MV-4-11 (cell line): ENCODE results near the gene BTG3.

ENCODE experiments used
- DNase-seq: peaks from one replicate; lab custom pipeline; 2025; lab: John Stamatoyannopoulos, UW

BTG3 gene, protein sequence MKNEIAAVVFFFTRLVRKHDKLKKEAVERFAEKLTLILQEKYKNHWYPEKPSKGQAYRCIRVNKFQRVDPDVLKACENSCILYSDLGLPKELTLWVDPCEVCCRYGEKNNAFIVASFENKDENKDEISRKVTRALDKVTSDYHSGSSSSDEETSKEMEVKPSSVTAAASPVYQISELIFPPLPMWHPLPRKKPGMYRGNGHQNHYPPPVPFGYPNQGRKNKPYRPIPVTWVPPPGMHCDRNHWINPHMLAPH

DNA sequence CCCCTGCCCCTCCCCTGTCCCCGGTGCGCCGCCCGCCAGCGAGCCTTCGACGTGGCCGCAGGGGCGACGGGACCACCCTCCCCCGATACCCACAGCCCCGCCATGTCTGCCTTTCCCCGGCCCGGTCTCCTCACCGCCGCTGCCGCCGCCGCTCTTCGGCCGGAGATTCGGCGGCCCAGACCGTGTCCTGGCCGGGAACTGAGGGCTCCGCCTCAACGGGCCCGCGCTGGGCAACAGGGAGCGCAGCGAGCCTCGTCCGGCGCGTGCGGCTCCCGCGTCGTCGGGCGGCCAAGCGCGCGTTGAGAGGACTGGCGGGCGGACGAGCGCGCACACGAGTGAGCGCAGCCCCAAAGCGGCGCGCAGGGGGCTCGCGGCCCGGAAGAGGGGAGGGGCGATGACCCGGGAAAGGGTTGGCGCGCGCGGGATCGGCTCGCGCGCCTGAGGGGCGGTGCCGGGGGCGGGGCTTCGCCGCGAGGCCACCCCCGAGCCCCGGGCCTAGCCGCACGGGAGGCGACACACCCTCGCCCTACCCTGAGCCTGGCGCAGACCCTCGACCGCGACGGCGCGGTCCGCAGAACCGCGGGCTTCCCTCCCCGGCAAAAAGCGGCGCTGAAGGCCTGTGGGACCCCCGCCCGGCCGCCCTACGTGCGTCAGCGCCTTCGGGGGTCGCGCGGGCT is at the start of gene BTG3:
Gene BTG3 (minus strand): TSS at position 337 of the 677 bp plus-strand sequence. CDS start 3,757 bp downstream, outside the sequence.
- DNase-seq, result peak; percentile 71

DNA sequence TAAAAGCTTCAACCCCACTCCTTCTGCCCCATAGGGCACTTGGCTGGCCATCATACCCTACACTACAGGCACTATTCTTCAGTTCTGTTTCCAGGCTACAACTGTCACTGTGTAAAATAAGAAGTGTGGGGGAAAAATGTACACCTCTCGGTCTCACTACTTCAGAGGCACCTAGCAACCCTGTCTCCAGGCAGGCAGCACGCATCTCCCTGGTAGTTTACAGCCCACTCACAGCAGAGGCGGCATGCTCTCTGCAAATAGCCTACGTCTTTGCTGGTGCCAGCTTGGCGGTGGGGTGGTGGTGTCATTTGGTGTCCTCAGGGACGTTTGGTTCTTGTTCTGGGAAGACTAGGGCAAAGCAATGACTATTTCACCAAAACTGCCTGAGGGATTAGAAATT is 48.2 kb upstream of the BTG3 start:
- no peak for DNase-seq

DNA sequence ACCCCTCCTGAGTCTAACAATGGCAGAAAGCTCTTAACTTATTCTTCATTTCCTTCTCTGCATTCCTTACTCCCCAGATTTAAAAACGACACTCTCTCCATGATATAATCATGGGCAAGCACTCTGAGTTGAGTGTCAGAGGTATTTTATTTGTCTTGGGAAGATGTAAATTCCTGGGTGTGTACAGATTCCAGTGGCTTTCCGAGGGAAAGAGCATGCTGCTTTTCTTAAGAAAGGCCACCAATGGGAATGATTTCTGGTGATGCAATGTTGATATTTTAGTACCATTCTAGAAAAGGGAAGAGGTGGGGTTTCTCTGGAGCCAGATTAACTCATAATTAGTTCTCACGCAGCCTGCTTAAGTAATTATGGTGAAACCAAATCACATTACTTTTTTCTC is 47.8 kb upstream of the BTG3 start:
- peak; percentile 74 for DNase-seq

DNA sequence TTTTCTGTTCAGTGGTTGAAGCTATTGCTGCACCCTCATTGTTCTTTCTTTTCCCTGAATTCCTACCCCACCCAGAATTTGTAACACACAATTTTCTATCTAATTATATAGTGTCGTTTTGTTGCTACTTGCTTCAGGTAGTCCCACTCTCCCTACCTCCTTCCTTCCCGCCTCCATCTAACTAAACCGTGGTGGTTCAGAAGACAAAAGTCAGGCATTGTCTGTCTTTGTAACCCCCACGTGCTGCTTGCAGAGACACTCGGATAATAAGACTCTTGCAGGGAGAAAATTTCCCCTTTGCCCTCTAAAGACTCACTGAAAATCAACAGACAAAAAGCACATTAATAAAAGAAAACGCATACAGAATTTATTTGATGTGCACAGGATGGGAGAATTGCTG is 46.2 kb upstream of the BTG3 start:
- DNase-seq, result no peak

DNA sequence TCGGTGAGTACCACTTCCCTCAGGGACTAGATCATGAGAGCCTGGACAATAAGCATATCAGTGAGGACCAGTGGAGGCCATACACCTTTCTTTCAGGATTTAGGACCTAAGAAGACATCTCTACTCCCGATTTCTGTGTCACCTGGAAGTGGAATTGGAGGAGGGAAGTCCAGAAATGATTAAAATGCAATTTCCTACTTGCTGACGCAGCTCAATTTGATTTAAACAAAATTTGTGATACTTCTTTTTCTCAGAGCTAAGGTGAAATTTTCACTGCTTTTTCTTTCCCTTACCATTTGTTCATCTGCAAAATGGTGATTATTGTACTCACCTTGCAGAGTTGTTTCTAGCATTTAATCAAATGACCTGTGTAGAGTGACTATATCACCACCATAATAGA is 38.8 kb upstream of the BTG3 start:
- DNase-seq, result no peak

DNA sequence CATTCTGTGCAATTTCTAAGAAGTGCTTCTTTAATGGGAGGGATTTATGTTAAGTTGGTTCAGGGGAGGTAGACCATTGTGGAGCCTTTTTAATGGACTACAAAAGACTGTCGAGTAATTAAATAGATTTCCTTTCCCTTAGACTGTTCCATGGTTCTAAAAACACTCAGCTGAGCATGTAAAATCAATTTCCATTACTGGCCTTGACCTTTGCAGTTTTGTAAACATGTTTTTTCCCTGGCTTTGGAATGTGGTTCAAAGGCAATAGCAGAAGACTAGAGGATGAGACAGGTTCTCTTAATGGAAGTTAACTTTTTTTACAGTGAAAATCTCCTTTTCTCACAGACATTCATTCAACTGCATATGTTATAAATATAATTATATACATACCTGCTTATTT is 37.6 kb upstream of the BTG3 start:
- no peak for DNase-seq

DNA sequence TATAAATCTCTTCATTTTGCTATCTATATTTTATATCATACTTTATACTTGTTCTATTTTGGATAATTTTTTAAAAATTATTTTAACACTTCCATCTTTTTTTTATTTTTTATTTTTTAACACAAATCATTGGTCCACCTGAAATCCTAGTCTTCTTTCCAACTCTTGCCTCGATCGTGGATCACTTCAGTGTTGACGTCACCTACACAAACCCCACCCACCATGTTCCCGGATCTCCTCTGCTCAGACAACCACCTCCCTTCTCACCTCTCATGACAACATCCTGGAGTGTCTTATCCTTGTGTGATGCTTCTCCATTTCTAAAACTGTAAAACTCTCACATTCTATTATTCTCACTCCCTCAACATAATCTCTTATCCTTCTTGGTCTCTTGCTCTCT is 34.1 kb upstream of the BTG3 start:
- DNase-seq, result no peak

DNA sequence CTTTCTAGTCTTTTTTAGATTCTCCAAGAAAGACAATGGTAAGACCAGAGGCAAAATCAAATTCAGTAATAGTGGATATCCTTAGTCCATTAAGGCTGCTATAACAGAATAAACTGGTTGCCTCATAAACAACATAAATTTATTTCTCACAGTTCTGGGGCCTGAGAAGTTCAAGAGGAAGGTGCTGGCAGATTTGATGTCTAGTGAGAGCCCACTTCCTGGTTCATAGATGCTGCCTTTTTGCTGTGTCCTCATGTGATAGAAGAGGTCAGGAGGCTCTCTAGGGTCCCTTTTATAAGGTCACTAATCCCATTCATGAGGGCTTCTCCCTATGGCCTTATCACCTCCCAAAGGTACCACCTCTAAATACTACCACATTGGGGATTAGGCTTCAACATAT is 31.5 kb upstream of the BTG3 start:
- DNase-seq, result no peak

DNA sequence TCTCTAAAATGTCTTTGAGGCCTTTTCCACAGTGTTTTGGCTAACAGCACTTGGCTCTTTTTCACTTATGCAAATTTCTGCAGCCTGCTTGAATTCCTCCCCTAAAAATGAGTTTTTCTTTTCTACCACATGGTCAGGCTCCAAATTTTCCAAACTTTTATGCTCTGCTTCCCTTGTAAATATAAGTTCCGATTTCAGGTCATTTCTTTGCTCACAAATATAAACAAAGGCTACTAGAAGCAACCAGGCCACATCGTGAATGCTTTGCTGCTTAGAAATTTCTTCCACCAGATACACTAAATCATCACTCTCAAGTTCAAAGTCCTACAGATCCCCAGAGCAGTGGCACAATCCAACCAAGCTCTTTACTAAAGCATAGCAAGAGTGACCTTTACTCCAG is 28.1 kb upstream of the BTG3 start:
- DNase-seq, result no peak

DNA sequence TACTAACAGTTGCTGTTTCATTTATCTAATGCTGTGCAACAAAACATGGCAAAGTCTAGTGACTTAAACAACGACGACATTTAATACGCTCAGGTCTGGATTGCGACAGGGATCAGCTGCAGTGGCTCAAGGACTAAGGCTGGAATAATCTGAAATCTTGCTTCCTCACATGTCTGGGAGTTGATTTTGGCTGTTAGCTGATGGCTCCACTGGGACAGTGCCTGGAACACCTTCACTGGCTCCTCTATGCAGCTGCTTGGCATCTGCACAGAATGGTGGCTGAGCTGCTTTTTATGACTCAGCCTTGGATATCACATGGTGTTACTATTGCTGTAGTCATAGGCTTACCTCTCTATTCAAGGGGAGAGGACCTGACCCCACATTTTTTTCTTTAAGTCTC is 24.0 kb upstream of the BTG3 start:
- no peak for DNase-seq

DNA sequence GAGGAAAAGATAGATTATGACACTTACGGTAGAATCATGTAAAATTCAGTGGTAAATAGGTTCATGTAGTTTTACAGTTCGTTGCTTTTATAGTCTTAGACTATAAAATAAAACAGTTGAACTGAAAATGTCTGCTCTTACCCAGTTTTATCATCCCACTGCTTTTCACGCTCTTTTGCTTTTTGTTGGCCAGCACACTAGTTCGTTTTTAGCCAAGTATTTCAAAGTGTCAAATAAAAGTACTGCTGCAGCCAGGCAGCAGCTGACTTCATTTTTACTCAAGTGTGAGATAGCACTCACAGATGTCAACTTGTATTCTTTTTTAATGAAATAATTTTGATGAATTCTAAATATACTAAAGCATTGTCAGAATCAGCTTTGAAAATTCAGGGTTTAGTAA is 18.5 kb upstream of the BTG3 start:
- no peak for DNase-seq

DNA sequence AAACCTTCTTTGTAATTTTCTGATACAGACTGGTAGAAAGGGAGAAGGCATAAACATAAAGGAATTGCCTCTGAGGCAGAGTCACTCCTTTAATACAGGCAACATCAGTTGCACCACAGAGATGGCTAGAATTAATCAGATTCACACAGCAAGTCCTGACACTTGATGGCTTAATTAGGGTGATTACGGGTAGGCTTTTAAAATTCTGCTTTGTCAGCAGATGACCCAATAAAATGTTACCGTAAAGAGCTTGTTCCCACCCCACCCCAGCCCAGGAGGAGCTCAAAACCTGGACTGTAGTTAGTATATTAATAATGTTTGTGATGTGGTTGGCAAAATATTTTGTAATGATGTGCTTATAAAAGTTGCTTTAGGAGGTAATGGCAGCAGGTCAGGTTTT is 9.3 kb upstream of the BTG3 start:
- no peak for DNase-seq

DNA sequence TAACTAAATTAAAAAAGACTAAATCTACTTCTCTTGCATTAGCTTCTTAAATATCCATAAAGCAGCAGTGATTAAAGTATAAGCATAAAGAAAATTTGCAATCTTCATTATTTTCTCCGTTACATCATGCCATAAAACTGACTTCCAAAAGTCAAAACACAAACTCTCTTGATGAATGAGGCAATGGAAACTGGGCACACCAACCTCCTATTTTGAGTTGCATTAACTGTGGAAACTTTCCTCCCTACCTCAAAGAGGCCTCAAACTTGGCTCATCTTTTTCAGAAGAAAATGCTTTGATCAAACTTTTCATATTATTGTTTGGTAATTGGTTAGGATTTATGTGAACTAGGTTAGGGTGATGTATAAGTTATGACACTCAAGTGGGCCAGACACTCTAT is 4.1 kb upstream of the BTG3 start:
- no peak for DNase-seq

DNA sequence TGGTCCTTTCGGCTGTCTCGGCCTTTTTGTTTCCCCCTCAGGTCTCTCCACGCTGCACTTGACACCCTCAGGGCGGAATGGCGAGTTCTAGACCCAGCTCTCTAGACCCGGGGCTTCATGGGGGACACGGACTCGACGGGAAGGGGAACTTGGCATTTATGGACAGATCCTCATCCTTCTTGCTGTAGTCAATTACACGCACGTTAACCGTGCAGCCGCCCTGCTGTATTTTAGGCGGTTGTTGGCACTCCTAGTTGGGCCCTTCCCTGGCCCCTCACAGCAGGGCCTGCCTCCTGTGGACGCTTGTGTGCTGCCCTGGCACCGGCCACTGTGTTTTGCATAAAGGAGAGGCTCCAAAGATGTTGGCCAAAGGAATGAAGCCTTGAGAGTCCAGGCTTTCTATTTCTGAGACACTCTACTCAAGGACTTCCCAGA is 558 bp upstream of the BTG3 start:
- no peak for DNase-seq

DNA sequence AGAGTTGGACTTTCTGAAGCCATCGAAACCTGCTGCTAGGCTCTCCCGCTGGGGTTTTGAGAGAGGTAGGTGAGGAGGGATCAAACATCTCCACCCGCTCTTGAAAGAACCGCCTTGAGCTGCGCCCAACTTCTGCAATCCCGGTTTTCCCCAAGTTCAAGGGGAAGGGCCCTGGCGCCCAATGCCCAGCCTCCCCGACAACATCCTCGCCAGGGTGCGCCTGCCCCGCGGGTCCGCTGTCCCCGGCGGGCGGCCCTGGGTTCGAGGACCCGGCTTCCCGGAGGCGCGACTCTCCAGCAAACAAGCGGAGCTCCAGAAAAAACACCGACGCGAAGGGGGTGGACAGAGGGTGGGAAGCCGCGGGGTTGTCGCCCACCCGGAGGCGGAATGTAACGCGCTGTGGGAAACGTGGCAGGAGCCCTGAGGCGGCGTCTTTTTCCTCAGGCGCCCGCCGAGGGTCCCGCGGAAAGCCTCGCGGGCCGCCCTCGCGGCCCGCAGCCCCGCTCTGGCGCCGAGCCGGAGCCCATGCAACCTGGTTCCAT is 607 bp downstream of the BTG3 start:
- no peak for DNase-seq

DNA sequence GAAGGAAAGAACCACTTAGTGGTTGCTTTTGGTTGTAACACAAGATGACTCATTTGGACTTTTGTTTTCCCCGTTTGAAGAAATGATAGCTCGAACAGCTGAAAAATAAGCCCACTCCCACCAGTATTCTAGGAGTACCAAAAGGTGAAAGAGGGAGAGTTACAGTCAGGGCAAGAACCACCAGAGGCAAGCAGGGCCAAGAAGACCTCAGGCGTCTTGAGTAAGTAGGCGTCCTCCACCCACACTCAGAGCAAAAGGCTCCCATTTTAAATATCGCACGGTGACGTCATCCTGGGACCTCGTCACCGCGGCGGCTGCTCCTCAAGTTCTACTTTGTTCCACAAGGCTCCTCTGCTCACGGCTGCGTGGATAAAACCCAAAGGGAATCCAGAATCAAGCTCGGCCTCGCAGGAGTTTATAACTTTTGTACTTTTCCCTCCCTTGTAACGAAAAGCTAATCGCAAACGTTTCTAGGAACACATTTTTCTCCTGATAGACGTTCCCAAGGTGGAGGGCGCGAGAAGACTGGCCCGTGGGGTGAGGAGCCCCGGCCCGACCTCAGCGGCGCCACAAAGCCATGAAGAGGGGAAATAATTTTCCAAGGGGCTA is 1.2 kb downstream of the BTG3 start:
- peak; percentile 75 for DNase-seq

DNA sequence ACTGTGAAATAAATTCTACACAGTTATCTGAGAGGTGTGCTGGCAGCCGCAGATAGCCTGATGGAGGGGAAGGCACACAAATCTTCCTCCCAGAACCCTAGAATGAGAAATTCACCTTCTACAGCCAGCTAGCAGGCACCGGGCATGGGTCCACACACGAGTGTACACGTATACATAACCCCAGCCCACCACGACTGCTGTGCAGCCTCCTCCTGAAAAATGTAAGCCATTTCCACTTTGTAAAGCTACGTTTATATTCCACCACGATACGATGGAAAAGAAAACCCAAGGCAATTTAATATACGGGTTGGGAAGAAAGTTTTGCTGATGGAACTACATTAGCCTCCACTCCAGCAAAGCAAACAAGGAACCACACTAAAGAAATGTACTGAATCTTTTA is 1.8 kb downstream of the BTG3 start:
- no peak for DNase-seq

DNA sequence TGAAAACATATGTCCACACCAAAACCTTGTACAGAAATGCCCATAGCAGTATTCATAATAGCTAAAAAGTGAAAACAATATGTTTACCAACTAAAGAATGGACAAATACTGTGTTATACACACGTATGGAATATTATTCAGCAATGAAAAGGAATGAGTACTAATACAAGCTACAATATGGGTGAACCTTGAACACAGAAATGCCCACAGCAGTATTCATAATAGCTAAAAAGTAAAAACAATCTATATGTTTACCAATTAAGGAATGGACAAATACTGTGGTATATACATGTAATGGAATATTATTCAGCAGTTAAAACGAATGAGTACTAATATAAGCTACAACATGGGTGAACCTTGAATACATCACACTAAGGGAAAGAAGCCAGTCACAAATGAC is 3.0 kb downstream of the BTG3 start:
- DNase-seq, result no peak

DNA sequence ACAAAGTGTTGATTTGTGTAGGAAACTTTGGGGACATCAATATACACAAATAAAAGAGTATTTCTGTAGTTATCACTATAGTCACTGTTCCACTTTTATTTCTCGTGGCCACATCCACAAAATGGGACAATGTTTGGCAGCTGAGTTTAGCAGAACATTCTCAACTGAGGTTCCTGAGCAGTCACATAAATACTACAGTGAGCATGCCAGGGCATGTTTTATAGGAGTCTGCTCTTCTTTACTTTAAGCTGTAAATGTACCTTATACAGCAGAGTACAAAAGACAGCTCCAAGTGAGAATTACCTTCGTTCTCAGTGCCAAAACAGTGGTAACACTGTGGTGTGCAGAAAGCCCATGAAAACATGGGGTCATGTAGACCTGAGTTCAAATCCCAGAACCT is 5.0 kb downstream of the BTG3 start:
- DNase-seq, result no peak

DNA sequence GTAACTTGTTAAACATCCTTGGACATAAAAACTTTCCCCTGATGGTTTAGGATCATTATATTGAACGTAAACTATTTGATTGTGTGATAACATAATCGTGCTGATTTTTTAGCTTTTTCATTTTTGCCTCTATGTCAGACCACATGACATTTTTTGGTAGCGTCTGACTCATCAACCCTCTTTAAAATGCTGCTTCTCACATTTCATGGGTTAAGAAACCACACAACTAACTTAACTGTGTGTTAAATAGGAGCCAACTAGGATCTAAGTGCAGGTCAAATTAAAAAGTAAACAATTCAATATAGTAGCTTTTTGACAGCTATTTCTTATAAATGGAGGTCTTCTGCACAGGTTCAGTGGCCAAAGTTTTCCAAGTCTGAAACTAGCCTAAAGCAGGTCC is 9.8 kb downstream of the BTG3 start:
- no peak for DNase-seq

DNA sequence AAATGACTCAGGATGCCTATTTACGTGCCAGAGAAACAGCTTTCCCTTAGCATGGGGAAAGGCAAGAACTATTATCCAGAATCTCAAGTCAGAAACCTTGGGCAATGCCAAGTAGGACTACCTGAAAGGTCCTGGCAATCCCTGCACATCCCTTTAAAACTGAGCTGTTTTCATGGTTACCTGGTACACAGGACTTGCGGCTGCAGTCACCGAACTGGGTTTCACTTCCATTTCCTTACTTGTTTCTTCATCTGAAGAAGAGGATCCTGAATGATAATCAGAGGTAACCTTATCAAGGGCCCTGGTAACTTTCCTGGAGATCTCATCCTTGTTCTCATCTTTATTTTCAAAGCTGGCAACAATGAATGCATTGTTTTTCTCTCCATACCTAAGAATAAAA is 14.3 kb downstream of the BTG3 start:
- DNase-seq, result no peak

DNA sequence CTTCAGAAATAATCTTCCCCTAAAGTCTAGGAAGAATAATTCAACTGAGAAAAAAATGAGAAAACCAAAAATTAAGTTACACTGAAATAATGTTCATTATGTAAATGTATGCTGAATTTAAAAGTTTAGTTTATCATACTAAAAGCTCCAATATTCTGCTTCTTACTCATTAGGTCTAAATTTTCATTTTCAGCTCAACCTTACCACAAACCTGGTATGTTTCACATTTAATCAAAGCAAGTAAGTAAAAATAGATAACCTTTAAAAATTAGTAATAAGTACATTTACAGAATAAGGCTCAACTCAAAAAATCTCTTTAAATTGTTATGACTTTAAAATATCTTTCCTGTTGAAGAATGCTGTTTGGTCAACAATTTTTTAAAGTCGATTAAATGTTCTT is 15.0 kb downstream of the BTG3 start:
- no peak for DNase-seq

DNA sequence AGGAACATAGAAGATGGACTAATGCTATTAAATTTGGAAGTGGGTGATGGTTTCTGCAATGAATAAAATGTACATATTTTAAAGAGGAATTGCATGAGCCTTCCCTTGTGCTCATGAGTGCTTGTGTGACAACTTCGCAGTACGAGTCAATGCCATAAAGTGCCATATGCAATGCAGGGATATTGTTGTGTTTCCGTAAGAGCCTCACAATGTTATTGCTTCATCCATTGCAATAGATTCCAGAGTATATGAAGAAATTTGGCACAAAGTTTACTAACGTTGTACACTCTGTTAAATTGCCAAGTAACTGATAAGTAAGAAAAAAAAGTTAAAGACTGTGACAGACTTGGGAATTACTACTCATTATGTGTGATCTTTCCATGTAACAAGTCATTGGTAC is 22.3 kb downstream of the BTG3 start:
- DNase-seq, result no peak
